Measurements from ENCODE around the gene LRRC56.
A peak's percentile ranks its signal among the peaks of the same experiment; 100 is the strongest.

The LRRC56 gene

GRCh38 chr11:557328-558132, 20.2 kb downstream of the LRRC56 start:
- no peaks in the 10 kb centered on the region for H3K9me3 ChIP-seq (ENCODE audit: insufficient read depth, low read depth, low read length)
- no peak overlapping the region for H3K4me3 ChIP-seq (ENCODE audit: low read length)
- WGBS: 86% methylated on average over 24 of the region's 24 CpGs
- no peaks in the 10 kb centered on the region for H3K36me3 ChIP-seq (ENCODE audit: insufficient read depth, low read length)
- peaks cover 41% of the 10 kb centered on the region for H3K27me3 ChIP-seq (ENCODE audit: insufficient read depth, low read length)
- H3K9ac ChIP-seq (ENCODE audit: low read depth, low read length): no peak overlapping the region
- 0 out of 2 replicates have a peak, but pooled peaks cover 9% of the 10 kb centered on the region for H3K4me1 ChIP-seq (ENCODE audit: insufficient read depth, low read length)
- H3K27ac ChIP-seq (ENCODE audit: low read depth, low read length): no peak overlapping the region

DNA sequence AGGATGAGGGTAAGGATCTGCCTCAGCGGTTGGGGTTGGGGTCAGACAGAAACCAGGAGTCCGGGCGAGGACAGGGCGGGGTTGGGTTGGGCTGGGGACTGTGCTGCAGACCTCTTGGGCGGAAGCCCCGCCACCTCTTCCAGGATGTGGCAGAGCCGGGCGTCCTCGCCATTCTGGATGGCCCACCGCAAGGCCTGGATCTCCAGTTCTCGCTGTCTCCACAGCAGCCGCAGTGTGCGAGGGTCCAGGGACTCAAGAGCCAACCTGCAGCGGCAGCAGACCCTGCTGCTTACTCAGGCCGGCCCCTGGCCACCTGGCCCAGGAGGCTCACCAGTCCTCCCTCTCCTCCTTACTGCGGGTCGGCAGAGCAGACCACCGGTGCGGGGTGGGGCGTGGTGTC, 21.2 kb downstream of the LRRC56 start:
- Histone ChIP-seq H3K4me1 (ENCODE audit: insufficient read depth, low read length) (0 out of 2 replicates have a peak, but pooled peaks cover 9% of the 10 kb centered on the region), H3K4me3 (ENCODE audit: low read length) (no peak overlapping the region), H3K36me3 (ENCODE audit: insufficient read depth, low read length) (0 out of 2 replicates have a peak, but pooled peaks cover 3% of the 10 kb centered on the region), H3K9ac (ENCODE audit: low read depth, low read length) (no peak overlapping the region), H3K9me3 (ENCODE audit: insufficient read depth, low read depth, low read length) (no peaks in the 10 kb centered on the region), H3K27me3 (ENCODE audit: insufficient read depth, low read length) (peaks cover 41% of the 10 kb centered on the region), H3K27ac (ENCODE audit: low read depth, low read length) (no peak overlapping the region)
- WGBS: 91% methylated on average over 20 of the region's 20 CpGs

DNA sequence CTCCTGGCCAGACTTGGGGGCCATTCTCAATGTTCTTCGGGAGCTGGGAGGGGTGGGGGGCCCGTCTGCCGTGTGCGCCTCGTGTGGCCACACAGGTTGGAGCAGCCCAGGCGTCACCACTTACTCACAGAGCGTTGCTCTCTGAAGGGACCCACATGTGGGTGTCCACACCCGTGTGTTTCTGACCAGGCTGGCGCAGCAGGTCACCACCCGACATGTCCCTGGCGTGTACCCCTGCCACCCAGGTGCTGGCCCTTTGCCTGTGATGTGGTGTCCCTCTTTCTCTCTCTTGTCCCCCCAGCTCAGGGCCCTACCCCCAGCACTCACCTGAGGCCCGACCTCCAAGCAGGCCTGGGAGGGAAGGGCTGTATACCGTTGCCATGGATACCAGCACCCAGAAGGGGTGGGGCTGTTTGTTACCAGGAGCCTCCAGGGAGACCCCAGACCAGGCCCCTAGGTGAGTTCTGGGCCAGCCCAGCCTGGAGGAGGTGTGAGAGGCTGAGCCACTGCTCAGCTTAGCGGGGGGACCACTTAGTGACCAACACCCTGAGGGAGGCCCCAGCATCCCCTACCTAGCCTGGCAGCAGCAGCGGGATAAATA, 21.8 kb downstream of the LRRC56 start:
- no peak overlapping the region for H3K9ac ChIP-seq (ENCODE audit: low read depth, low read length)
- H3K4me3 ChIP-seq (ENCODE audit: low read length): no peak overlapping the region
- H3K4me1 ChIP-seq (ENCODE audit: insufficient read depth, low read length): 0 out of 2 replicates have a peak, but pooled peaks cover 9% of the 10 kb centered on the region
- peaks cover 37% of the 10 kb centered on the region for H3K27me3 ChIP-seq (ENCODE audit: insufficient read depth, low read length)
- peaks cover 9% of the 10 kb centered on the region; the same call in 1 of the 2 replicates for H3K36me3 ChIP-seq (ENCODE audit: insufficient read depth, low read length)
- 88% methylated on average over 15 of the region's 15 CpGs for WGBS
- H3K9me3 ChIP-seq (ENCODE audit: insufficient read depth, low read depth, low read length): no peaks in the 10 kb centered on the region
- H3K27ac ChIP-seq (ENCODE audit: low read depth, low read length): no peak overlapping the region

GRCh38 chr11:559712-560304, 22.5 kb downstream of the LRRC56 start:
- Histone ChIP-seq H3K27me3 (ENCODE audit: insufficient read depth, low read length) (peaks cover 33% of the 10 kb centered on the region), H3K4me3 (ENCODE audit: low read length) (peak overlapping the region; percentile 61), H3K4me1 (ENCODE audit: insufficient read depth, low read length) (0 out of 2 replicates have a peak, but pooled peaks cover 9% of the 10 kb centered on the region), H3K27ac (ENCODE audit: low read depth, low read length) (no peak overlapping the region; the same call in 1 of the 2 replicates), H3K36me3 (ENCODE audit: insufficient read depth, low read length) (peaks cover 11% of the 10 kb centered on the region; the same call in 1 of the 2 replicates), H3K9me3 (ENCODE audit: insufficient read depth, low read depth, low read length) (no peaks in the 10 kb centered on the region), H3K9ac (ENCODE audit: low read depth, low read length) (peak overlapping the region; percentile 54; the same call in 1 of the 2 replicates)
- WGBS: 60% methylated on average over 17 of the region's 18 CpGs

GRCh38 chr11:560305-561147, 23.2 kb downstream of the LRRC56 start, which contains the start of the genes LMNTD2 and RASSF7:
LMNTD2 (minus strand) TSS chr11:560738; CDS start chr11:560716, 22 bp downstream.
RASSF7 (plus strand) TSS chr11:560970; CDS start chr11:561769, 799 bp downstream.
- Histone ChIP-seq H3K27ac (ENCODE audit: low read depth, low read length) (peak within 1 kb of the TSS; percentile 62; the same call in 1 of the 2 replicates), H3K36me3 (ENCODE audit: insufficient read depth, low read length) (peaks cover 11% of the 10 kb centered on the region; the same call in 1 of the 2 replicates), H3K4me1 (ENCODE audit: insufficient read depth, low read length) (0 out of 2 replicates have a peak, but pooled peaks cover 10% of the 10 kb centered on the region), H3K27me3 (ENCODE audit: insufficient read depth, low read length) (peaks cover 28% of the 10 kb centered on the region), H3K9me3 (ENCODE audit: insufficient read depth, low read depth, low read length) (no peaks in the 10 kb centered on the region), H3K9ac (ENCODE audit: low read depth, low read length) (peak within 1 kb of the TSS; percentile 56), H3K4me3 (ENCODE audit: low read length) (peak within 1 kb of the TSS; percentile 87)
- WGBS: 2% methylated on average over 95 of the region's 95 CpGs

DNA sequence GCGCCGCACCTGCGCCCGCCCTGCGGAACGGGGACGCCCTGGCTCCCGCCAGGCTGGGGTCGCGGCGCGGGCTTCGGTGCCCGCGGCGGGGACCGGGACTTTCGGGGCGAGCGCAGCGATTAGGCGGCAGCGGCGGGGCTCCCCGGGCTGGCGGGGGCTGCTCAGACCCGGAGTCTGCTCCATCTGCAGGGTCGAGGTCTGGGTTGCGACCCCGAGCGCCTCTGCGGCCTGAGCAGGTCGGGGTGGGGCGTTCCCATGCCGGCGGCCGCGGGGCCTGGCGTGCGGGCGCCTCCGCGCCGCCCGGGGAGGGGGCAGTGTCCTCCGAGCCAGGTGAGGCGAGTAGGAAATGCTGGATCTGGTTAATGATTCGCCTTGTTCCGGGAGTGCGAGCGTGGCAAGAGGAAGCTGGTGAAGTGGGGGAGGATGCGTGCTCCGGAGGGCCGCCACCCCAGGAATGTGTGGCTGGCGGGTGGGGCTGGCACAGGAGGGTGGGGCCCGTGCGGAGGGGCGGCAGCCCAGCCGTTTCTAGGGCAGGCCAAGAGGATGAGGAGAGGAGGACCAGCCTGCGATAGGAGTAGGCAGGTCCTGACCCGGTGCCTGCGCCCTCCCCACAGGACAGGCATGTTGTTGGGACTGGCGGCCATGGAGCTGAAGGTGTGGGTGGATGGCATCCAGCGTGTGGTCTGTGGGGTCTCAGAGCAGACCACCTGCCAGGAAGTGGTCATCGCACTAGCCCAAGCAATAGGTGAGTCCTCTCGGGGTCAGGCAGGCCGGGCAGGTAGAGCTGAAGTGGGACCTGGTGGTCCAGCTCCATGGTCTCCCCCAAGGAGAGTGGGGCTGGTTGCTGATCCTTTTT, 24.0 kb downstream of the LRRC56 start:
- Histone ChIP-seq H3K9ac (ENCODE audit: low read depth, low read length) (peak overlapping the region; percentile 56), H3K36me3 (ENCODE audit: insufficient read depth, low read length) (peaks cover 11% of the 10 kb centered on the region; the same call in 1 of the 2 replicates), H3K4me1 (ENCODE audit: insufficient read depth, low read length) (peaks cover 13% of the 10 kb centered on the region; the same call in 1 of the 2 replicates), H3K27me3 (ENCODE audit: insufficient read depth, low read length) (peaks cover 20% of the 10 kb centered on the region), H3K27ac (ENCODE audit: low read depth, low read length) (no peak overlapping the region), H3K4me3 (ENCODE audit: low read length) (peak overlapping the region; percentile 87), H3K9me3 (ENCODE audit: insufficient read depth, low read depth, low read length) (no peaks in the 10 kb centered on the region)
- WGBS: 9% methylated on average over 67 of the region's 67 CpGs

DNA sequence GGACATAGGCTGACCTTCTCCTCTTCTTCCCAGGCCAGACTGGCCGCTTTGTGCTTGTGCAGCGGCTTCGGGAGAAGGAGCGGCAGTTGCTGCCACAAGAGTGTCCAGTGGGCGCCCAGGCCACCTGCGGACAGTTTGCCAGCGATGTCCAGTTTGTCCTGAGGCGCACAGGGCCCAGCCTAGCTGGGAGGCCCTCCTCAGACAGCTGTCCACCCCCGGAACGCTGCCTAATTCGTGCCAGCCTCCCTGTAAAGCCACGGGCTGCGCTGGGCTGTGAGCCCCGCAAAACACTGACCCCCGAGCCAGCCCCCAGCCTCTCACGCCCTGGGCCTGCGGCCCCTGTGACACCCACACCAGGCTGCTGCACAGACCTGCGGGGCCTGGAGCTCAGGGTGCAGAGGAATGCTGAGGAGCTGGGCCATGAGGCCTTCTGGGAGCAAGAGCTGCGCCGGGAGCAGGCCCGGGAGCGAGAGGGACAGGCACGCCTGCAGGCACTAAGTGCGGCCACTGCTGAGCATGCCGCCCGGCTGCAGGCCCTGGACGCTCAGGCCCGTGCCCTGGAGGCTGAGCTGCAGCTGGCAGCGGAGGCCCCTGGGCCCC, 24.8 kb downstream of the LRRC56 start:
- Histone ChIP-seq H3K4me3 (ENCODE audit: low read length) (peak overlapping the region; percentile 87), H3K36me3 (ENCODE audit: insufficient read depth, low read length) (peaks cover 13% of the 10 kb centered on the region; the same call in 1 of the 2 replicates), H3K27me3 (ENCODE audit: insufficient read depth, low read length) (peaks cover 12% of the 10 kb centered on the region), H3K4me1 (ENCODE audit: insufficient read depth, low read length) (peaks cover 8% of the 10 kb centered on the region; the same call in 1 of the 2 replicates), H3K9me3 (ENCODE audit: insufficient read depth, low read depth, low read length) (no peaks in the 10 kb centered on the region), H3K9ac (ENCODE audit: low read depth, low read length) (no peak overlapping the region), H3K27ac (ENCODE audit: low read depth, low read length) (no peak overlapping the region)
- 93% methylated on average over 29 of the region's 29 CpGs for WGBS

GRCh38 chr11:563066-563811, 25.9 kb downstream of the LRRC56 start:
- Histone ChIP-seq H3K36me3 (ENCODE audit: insufficient read depth, low read length) (peaks cover 13% of the 10 kb centered on the region; the same call in 1 of the 2 replicates), H3K27me3 (ENCODE audit: insufficient read depth, low read length) (peaks cover 1% of the 10 kb centered on the region; the same call in 1 of the 2 replicates), H3K27ac (ENCODE audit: low read depth, low read length) (no peak overlapping the region), H3K4me3 (ENCODE audit: low read length) (no peak overlapping the region), H3K9me3 (ENCODE audit: insufficient read depth, low read depth, low read length) (no peaks in the 10 kb centered on the region), H3K9ac (ENCODE audit: low read depth, low read length) (no peak overlapping the region), H3K4me1 (ENCODE audit: insufficient read depth, low read length) (peaks cover 8% of the 10 kb centered on the region; the same call in 1 of the 2 replicates)
- 95% methylated on average over 18 of the region's 18 CpGs for WGBS
